Testis (tissue), 3 donors: ENCODE results near the gene KLHL3. TPM values are rescaled to one million over a fixed set of nuclear protein-coding genes. Genes with fewer than 3 reads are reported as not detected.

ENCODE experiments used
- DNase-seq: peaks from one replicate; pipeline ENCODE4 v3.0.0-alpha.2; 2019
- H3K27ac ChIP-seq, 2 donors: fragments of 200-600 bp; sonication (generic); one replicate each; pipeline ENCODE4 v1.5.1; 2019
- H3K27me3 ChIP-seq: fragments of 200-600 bp; sonication (generic); one replicate; pipeline ENCODE4 v1.5.1; 2019
- H3K36me3 ChIP-seq: fragments of 200-600 bp; sonication (generic); one replicate; pipeline ENCODE4 v1.5.1; 2017; ENCODE audit warnings: low read depth; ENCODE audit errors: missing control alignments
- H3K4me1 ChIP-seq: fragments of 200-600 bp; sonication (generic); one replicate; pipeline ENCODE4 v1.5.1; 2019
- H3K4me3 ChIP-seq, 2 donors: fragments of 200-600 bp; sonication (generic); one replicate each; pipeline ENCODE4 v1.5.1; 2017 to 2019
- H3K9me3 ChIP-seq: fragments of 200-600 bp; sonication (generic); one replicate; pipeline ENCODE4 v1.5.1; 2017
- CTCF ChIP-seq, 3 experiments: fragments of 450-650 bp in 2 of 3; fragments of 200-600 bp in 1 of 3; sonication (generic) in 1 of 3; IDR thresholded peaks; one replicate each; pipeline ENCODE4 v1.5.1; 2016 to 2019; ENCODE audit warnings: antibody characterized with exemption in 3 of 3, mild to moderate bottlenecking in 2 of 3, moderate library complexity in 1 of 3
- POLR2A ChIP-seq: fragments of 450-650 bp; IDR thresholded peaks from one replicate; pipeline ENCODE4 v1.6.1; 2017; ENCODE audit warnings: antibody characterized with exemption, mild to moderate bottlenecking, moderate library complexity
- WGBS, 2 donors: methylation state at CpG; one replicate each; pipeline ENCODE4 v1.1.5; 2018; 5-methylcytosine and 5-hydroxymethylcytosine counted together
- intact Hi-C: fragments of 100-400 bp; cut with DNase I; formaldehyde crosslinking; loops from one replicate; pipeline ENCODE4 v1.15.1; 2023; ENCODE audit warnings: low total_unique reads
- polyA plus RNA-seq: library from polyadenylated mRNA; stranded (reverse); fragments of 350-450 nt; fragmentation: Illumina TruSeq; extraction: RNeasy Lipid Tissue Mini Kit (QIAGEN cat#74804); gene quantifications from one replicate; pipeline ENCODE4 v1.2.3, GENCODE V29; 2014; ENCODE audit warnings: low read depth, low replicate concordance; ENCODE audit not compliant: insufficient read depth
- total RNA-seq, 2 donors: library from RNA; depleted of rRNA; stranded (reverse); fragments of >200 nt; gene quantifications; one replicate each; pipeline ENCODE4 v1.2.3, GENCODE V29; 2016

KLHL3 gene
- total and polyA plus RNA-seq, 3 donors from 2014 or later, result 13.7 to 35.0 (median 26.2) TPM

GRCh38 chr5:137727623-137728022 is 8.3 kb downstream of the KLHL3 start:
- Histone ChIP-seq H3K27ac (no peak overlapping the region), H3K36me3 (no peaks in the 10 kb centered on the region), H3K27me3 (no peaks in the 10 kb centered on the region), H3K9me3 (no peaks in the 10 kb centered on the region), H3K4me1 (no peaks in the 10 kb centered on the region), H3K4me3 (no peak overlapping the region)
- TF ChIP-seq POLR2A, result no peak
- TF ChIP-seq CTCF (IDR thresholded peaks at IDR 0.05), result no peak
- intact Hi-C loops, result no loop called here
- 85% methylated on average over 2 of the region's 2 CpGs for WGBS, 2 donors
- DNase-seq, result no peak

DNA sequence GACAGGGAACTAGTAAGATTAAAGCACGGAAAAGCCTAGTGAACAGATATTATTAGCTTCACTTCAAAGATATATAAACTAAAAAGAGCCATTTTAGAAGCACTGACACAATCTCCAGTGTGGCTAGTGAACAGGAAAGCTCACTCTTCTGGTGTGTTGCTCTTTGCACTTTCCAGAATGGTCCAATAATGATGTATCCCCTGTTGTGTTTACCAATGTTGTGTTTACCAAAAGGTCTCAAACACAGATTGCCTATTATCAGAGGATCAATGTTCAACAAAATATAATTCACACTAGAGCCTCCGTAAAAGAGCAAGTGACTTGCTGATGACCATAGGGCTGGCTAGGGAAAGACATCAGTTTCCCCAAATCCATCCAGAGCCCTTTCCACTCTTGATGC is 11.6 kb downstream of the KLHL3 start:
- DNase-seq, result no peak
- no peak for TF ChIP-seq CTCF (IDR thresholded peaks at IDR 0.05)
- no peak for TF ChIP-seq POLR2A
- 92% methylated on average over 2 of the region's 2 CpGs for WGBS, 2 donors
- Histone ChIP-seq H3K4me3 (no peak overlapping the region), H3K4me1 (no peaks in the 10 kb centered on the region), H3K27me3 (no peaks in the 10 kb centered on the region), H3K36me3 (no peaks in the 10 kb centered on the region), H3K27ac (no peak overlapping the region), H3K9me3 (no peaks in the 10 kb centered on the region)
- intact Hi-C loops, result no loop called here

DNA sequence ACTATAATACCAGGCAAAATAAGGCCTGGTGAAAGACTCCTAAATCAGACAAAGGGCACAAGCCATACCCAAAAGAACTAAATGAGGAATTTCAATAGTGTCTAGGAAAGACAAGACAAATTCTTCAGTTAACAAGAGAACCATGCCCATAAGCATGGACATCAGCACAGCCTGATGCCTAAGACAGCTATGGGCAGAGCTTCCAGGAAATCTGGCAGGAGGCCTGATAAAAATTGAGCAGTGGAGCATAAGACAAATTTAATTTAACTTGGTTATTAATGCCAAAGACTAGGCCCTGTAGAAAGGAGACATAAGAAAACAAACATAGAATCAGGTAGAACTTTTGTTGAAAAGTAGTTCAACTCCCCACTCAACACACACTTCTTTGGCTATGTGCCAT is 17.3 kb downstream of the KLHL3 start:
- intact Hi-C loops, result no loop called here
- H3K27ac ChIP-seq, result no peak overlapping the region
- no peaks in the 10 kb centered on the region for H3K36me3 ChIP-seq
- no peaks in the 10 kb centered on the region for H3K4me1 ChIP-seq
- H3K27me3 ChIP-seq, result no peaks in the 10 kb centered on the region
- no peak for TF ChIP-seq CTCF (IDR thresholded peaks at IDR 0.05)
- no peak for TF ChIP-seq POLR2A
- DNase-seq, result no peak
- H3K4me3 ChIP-seq, result no peak overlapping the region
- no peaks in the 10 kb centered on the region for H3K9me3 ChIP-seq

GRCh38 chr5:137716337-137716736 is 19.6 kb downstream of the KLHL3 start:
- 97% methylated on average over 3 of the region's 3 CpGs for WGBS, 2 donors
- no peaks in the 10 kb centered on the region for H3K36me3 ChIP-seq
- DNase-seq, result no peak
- no peak overlapping the region for H3K4me3 ChIP-seq
- H3K27me3 ChIP-seq, result no peaks in the 10 kb centered on the region
- intact Hi-C loops, result no loop called here
- no peak overlapping the region for H3K27ac ChIP-seq
- TF ChIP-seq CTCF (IDR thresholded peaks at IDR 0.05) (no peak), POLR2A (no peak)
- no peaks in the 10 kb centered on the region for H3K9me3 ChIP-seq
- no peaks in the 10 kb centered on the region for H3K4me1 ChIP-seq

DNA sequence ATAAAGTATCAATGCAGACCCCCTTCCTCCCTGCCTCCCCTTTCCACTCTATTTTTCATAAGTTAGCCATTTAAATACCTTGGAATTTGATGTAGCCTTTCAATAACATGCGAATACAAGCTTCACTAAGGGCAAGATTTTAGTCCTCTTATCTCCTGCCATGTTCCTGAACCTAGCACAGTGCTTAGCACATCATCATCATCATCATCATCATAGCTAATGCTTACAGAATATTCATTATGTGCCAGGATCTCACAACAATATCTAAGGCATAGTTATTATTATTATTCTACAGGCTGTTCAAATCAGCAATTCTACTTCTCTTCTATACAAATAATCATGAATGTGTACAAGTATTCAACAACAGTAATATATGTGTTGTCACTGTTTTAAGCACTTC is 20.4 kb downstream of the KLHL3 start:
- 90 to 96% methylated on average over 1 of the region's 1 CpG for WGBS, 2 donors
- no peaks in the 10 kb centered on the region for H3K27me3 ChIP-seq
- DNase-seq, result no peak
- H3K27ac ChIP-seq, result no peak overlapping the region
- intact Hi-C loops, result no loop called here
- H3K9me3 ChIP-seq, result no peaks in the 10 kb centered on the region
- H3K4me1 ChIP-seq, result no peaks in the 10 kb centered on the region
- TF ChIP-seq POLR2A, result no peak
- TF ChIP-seq CTCF (IDR thresholded peaks at IDR 0.05), result no peak
- no peak overlapping the region for H3K4me3 ChIP-seq
- H3K36me3 ChIP-seq, result no peaks in the 10 kb centered on the region
